ENCODE results near the gene RARB.

Gene RARB

DNA sequence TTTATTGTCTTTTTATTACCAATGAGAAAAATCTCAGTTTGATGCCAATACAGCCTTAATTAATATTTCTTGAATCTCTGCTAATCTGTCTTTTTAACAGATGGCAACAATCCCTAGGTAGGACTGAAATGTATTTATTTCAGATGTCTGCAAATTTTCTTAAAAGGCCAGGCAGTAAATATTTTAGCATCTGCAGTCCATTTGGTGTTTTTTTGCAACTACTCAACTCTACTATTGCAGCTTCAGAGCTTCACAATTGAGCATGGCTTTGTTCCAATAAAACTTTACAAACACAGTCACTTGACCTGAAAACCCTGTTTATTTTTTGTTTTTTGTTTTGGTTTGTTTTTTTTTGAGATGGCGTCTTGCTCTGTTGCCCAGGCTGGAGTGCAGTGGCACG is 82.7 kb downstream of the RARB start:
- FAIRE-seq: no peak

DNA sequence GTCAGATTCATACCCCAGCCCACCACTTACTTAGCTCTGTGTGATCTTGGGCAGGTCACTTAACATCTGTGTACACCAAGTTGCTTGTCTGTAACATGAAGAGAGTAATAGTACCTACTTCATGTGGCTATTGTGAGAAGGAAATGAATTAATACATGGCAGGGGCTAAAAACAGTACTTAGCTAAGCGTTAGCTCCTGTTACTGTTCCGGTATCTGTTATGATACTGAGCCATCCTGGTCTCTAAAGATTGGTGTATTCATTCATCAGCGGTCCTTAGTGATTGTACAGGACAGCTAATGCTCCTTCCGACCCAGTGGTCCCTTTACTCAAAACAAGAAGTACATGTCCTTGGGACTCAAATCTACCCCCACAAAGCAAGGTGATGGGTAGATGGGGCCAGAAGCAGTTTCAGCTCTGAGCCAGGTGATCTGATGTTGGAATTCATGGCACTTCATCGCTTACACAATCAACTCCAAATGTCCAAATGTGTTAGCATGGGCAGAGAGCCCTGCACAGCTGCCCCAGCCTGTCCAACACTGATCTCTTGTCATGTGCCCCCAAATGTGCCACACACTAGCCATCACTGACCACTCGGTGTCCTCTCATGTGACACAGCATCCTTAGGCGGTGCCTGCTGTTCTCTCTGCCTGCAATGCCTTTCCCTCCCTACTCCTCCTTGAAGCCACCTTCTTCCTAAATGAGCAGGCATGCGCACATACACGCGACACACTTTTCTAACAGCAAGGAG is 84.1 kb downstream of the RARB start:
- no peak for FAIRE-seq

GRCh38 chr3:25513642-25514266 is 85.7 kb downstream of the RARB start:
- FAIRE-seq: no peak

DNA sequence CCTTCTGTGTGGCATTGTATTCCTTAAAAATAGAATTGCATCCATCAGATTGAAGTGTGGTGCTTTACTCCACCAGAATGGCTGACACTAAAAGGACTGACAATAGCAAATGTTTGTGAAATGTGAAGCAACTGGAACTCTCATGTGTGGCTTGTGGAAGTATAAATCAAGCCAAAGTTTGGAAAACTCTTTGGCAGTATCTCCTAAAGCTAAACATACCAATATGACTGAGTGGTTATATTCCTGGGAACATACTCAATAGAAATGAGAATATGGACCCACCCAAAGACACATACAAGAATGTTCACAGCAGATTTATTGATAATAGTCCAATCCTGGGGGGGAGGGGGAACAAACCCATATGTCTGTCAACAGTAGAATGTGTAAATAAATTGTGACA is 87.1 kb downstream of the RARB start:
- FAIRE-seq: no peak

- no peak for FAIRE-seq
Observed at GRCh38 chr3:25520926-25521559, 93.0 kb downstream of the RARB start.

DNA sequence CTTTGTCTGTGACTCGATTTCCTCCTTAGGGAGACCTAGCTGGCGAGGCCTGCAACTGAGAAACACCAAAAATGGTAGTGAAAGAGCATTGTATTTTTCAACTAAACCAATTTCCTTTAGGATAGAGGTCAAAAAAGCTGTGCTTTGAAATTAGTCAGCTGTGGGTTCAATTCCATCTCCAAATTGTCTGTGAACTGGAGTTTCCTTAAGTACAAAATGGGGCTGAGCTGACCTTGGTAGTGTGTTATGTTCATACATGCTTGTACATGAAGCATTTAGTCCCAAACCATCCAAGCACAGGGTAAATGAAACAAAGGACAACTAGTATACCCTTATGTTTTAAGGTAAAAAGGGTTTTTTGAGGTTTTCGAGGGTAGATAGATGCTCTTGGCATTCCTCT is 99.3 kb downstream of the RARB start:
- no peak for FAIRE-seq

GRCh38 chr3:25527801-25528200 is 99.7 kb downstream of the RARB start:
- FAIRE-seq: no peak

- FAIRE-seq: no peak
Observed at GRCh38 chr3:25531971-25532370, 103.9 kb downstream of the RARB start.

DNA sequence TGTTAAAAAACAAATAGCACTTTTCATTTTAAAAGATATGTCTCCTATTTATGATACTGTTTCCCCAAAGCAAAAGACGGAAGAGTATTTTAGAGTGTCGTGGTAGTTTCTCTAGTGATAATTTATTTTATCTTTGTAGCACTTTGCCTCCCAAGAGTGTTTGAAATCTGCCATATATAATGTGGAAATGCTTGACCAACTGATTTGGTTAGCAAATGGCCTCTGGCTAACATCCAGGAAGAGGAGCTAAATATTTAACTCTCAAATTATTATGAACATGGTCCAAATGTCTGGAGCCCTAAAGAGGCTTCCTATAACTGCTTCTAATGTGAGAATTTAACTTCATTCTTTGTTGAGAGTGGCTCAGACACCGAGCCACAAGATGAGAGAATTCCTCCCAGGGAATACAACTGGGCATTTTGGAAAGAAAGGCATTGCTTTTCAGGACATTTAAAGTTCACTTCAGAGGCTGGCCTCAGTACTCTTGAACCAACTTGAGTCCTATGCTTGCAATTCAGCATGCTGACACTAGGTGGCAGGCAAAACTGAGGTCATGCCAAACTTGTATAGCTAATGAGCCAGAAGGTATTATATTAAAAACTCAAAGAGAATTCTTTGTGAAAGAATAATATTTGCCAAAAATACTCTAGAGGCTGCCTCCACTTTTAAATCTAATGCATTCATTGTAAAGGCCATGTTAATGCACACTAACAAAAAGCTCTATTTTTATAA is 104.5 kb downstream of the RARB start:
- no peak for FAIRE-seq

GRCh38 chr3:25533399-25533798 is 105.3 kb downstream of the RARB start:
- no peak for FAIRE-seq

DNA sequence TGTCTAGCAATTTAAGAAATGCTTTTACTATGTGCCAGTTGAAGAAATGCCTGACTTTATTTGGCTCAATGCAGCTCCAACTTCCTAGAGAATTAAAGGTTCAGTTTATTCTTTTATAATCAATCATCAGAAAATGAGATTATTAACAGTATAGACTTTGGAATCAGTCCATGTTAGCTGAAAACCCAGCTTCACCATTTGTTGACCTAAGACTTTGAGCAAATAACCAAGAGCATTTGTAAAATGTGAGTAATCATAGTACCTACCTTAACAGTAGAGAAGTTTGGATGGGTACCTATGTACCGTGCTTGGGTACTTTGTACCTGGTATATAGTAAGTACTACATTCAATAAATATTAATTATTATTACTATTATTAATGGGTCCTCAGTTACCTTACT is 105.9 kb downstream of the RARB start:
- no peak for FAIRE-seq

GRCh38 chr3:25536521-25537391 is 108.7 kb downstream of the RARB start:
- FAIRE-seq: no peak

DNA sequence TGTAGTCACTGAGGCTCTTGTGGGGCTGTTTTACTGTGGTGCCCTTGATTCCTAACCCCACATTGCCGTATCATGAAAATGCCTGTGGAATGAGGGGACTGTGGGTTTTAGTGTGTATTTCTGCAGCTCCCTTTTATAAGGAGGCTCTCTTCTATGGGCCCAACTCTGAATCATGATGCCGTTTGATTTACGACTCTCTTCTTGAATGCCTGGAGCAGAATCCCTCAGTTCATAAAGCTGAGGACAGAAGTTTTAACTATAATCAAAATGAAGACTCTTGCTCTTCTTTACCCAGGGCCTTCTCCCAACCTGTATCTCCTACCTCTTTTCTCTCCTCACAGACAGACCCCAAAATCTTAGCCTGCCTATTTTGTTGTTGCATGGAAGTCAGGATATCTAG is 109.5 kb downstream of the RARB start:
- no peak for FAIRE-seq

- FAIRE-seq: no peak
Observed at GRCh38 chr3:25540273-25540672, 112.2 kb downstream of the RARB start.

DNA sequence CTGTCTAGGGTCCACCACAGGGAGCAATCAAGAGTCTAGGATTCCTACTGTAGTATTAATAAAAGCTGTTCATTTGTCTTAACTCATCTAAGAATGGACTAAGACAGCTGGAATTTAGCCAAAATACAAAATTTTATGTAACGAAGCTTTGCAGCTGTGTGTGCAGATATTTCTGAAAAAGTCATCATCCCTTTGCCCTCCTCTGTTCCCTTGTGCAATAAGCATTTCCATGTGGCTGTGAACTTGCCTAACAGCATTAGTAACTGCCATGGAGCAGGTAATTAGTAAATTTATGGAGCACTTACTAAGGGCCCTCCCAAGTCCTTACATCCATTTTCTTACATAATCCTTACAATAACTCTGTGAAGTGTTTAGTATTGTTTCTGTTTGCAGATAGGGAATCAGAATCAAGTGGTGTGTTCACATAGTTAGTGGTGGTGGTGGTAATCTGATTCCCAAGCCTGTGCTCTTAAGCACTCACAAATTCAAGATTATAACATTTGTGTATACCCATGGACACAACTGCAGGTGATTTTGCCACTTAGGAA is 114.5 kb downstream of the RARB start:
- no peak for FAIRE-seq

GRCh38 chr3:25547103-25547502 is 119.0 kb downstream of the RARB start:
- FAIRE-seq: no peak

DNA sequence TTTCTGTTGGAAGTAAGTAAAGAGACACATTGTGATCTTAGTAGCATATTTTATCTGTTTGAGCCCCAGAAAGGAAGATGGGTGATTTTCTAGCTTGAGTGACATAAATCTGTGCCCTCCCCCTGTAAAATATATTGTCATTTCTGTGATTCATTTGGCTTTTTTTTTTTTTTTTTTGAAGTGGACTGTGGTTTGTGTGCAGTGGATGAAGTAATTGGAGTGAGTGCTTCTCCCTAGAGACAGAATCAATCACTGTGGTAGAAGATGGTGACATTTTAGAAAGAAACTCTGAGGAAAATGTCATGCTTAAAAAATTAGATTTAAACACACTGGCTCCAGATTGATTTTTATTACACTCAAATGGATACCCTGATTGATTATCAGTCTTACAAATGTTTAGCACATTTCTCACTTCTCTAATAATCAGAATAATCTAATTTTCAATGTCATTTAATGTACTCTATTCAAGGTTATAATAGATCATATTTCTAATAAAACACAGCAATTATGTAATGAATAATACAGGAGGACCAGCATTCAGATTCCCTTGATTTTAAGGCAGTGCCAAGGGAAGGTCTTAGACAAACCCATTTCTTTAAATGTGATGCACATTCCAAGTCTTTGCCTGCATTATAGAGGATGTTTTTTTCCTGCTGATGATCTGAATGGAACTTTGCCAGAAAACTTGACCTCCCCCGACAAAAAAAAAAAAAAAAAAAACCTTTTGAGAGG is 120.0 kb downstream of the RARB start:
- FAIRE-seq: no peak

GRCh38 chr3:25548836-25549235 is 120.8 kb downstream of the RARB start:
- no peak for FAIRE-seq

DNA sequence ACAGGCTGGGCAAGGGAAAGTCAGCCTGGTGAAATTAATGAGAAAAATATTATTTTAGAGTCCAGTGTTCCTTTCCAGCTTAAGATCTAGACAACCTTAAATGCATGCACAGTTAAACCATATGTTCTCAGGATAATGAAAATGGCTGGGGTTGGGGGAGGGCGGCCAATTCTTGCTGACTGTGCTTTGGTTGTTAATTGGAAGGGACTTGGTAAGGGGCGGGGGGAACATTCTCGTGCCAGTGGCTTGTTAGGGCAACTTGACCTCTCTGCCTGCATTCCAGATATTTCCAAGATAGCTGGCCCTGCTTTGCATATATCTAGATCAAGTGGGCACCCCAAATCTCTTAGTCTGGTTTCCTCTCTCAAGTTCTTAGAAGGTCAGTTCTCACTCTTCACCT is 124.2 kb downstream of the RARB start:
- FAIRE-seq: no peak

GRCh38 chr3:25554376-25554775 is 126.3 kb downstream of the RARB start:
- no peak for FAIRE-seq

DNA sequence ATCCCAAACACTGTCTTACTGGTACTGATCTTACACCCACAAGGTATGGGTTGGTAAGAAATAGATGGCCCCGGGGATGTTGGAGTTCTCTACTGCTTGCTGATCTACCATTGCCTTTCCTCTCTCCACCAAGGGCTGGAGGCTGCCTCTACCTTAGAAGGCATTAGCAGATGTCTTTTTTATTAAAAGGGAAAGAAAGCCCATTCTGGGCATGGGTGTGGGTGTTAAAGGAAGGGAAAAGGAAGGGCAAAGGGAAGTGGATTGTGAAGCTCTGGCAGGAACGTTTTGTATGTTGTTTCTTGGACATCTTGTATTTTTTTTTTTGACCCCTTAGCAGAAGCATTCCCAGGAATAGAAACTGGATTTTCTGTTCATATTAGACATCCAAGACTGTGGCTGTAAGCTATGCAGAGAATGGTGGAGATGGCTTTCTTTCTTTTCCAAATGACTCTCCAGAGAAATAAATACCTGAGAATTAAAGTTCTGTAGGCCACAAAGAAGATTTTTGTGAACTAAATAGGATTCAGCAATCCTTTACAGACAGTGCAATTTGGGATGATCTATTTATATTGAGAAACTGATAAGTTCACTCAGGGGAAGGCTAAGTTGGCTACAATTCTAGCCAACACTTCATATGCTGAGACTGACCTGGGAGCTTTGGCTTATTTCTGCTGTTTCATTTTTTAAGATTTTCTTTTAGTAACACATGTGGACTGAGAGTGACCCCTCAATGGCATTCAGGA is 127.8 kb downstream of the RARB start:
- FAIRE-seq: no peak

Data from endometrium (tissue), 2 donors.